GM19467 (cell line): ENCODE data around the gene PSG4.
"Not testable (repeated sequence)": the region's sequence is repeated elsewhere in the genome, so short reads cannot be mapped to it uniquely, and the experiment has no call there.

ENCODE experiments used
- ATAC-seq: cut with Tn5 transposase; IDR thresholded peaks from one replicate; pipeline ENCODE4 v1.9.1; 2021; ENCODE audit warnings: mild to moderate bottlenecking, moderate library complexity; ENCODE audit not compliant: unreplicated experiment

PSG4 gene

GRCh38 chr19:43198686-43199419 is 6.6 kb downstream of the PSG4 start:
- not testable (repeated sequence) for ATAC-seq

GRCh38 chr19:43197666-43198397 is 7.6 kb downstream of the PSG4 start:
- ATAC-seq = not testable (repeated sequence)

- ATAC-seq = not testable (repeated sequence)
Measured at GRCh38 chr19:43194397-43194796, 11.0 kb downstream of the PSG4 start.

GRCh38 chr19:43192381-43193155 is 12.9 kb downstream of the PSG4 start:
- not testable (repeated sequence) for ATAC-seq

- ATAC-seq = not testable (repeated sequence)
Measured at GRCh38 chr19:43188092-43188491, 17.3 kb downstream of the PSG4 start.

GRCh38 chr19:43186311-43186935 is 19.0 kb downstream of the PSG4 start, which contains the start of gene PSG5:
PSG5 (minus strand) TSS chr19:43186536; CDS start chr19:43186405, 131 bp downstream.
- not testable (repeated sequence) for ATAC-seq

GRCh38 chr19:43181869-43182771 is 23.3 kb downstream of the PSG4 start:
- not testable (repeated sequence) for ATAC-seq

GRCh38 chr19:43179569-43180147 is 25.8 kb downstream of the PSG4 start:
- ATAC-seq = not testable (repeated sequence)

- not testable (repeated sequence) for ATAC-seq
Measured at GRCh38 chr19:43178577-43178976, 26.9 kb downstream of the PSG4 start.

GRCh38 chr19:43165906-43166305 is 39.5 kb downstream of the PSG4 start:
- not testable (repeated sequence) for ATAC-seq

- ATAC-seq = not testable (repeated sequence)
Measured at GRCh38 chr19:43163135-43163534, 42.3 kb downstream of the PSG4 start.

GRCh38 chr19:43162261-43162660 is 43.2 kb downstream of the PSG4 start:
- ATAC-seq = not testable (repeated sequence)

GRCh38 chr19:43152214-43152613 is 53.2 kb downstream of the PSG4 start:
- no peak for ATAC-seq

- ATAC-seq = not testable (repeated sequence)
Measured at GRCh38 chr19:43149788-43150187, 55.6 kb downstream of the PSG4 start.

GRCh38 chr19:43148233-43148632 is 57.2 kb downstream of the PSG4 start:
- ATAC-seq = no peak
